Measurements from ENCODE around the gene NKAIN1. TPM values are rescaled to one million over a fixed set of nuclear protein-coding genes. Genes with fewer than 3 reads are reported as not detected.

NKAIN1 gene
- total RNA-seq, 3 donors from 2014 or later (not counting 1 experiment from before 2014, with no cell fraction given), result not detected

DNA sequence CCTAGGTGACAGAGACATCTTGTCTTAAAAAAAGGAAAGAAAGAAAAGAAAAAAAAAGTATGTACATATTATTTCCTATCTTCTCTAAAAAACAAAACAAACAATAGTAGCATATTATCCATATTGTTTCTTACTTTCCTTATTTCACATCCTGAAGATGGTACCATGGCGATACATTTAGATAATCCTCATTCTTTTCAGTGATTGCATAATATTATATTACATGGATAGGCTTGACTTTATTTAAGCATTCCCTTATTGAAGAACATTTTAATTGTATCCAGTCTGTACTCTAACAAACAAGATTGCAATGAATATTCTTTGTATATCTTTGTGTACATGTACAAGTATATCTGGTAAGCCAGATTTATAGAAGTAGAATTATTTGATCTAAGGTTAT lies 91.3 kb downstream of the NKAIN1 start:
- Histone ChIP-seq H3K4me1 (ENCODE audit: control insufficient read depth, insufficient read depth, low read length) (no peaks in the 10 kb centered on the region), H3K9me3 (ENCODE audit: control insufficient read depth, insufficient read depth, low read length) (no peaks in the 10 kb centered on the region), H3K27ac (ENCODE audit: low read length) (no peak overlapping the region), H3K4me3 (ENCODE audit: low read length) (no peak overlapping the region), H3K27me3 (ENCODE audit: control insufficient read depth, insufficient read depth, low read length) (no peaks in the 10 kb centered on the region), H3K36me3 (ENCODE audit: control insufficient read depth, insufficient read depth, low read length) (no peaks in the 10 kb centered on the region)
- no peak for ATAC-seq
- no peaks in the 10 kb centered on the region for H3K9me3 Mint-ChIP-seq
- intact Hi-C loops (cut with micrococcal nuclease), result no loop called here
- H3K27me3 Mint-ChIP-seq (ENCODE audit: low read depth in 2 of 2), result peaks cover 0 to 3% of the 10 kb centered on the region in 2 donors
- no CpG with 5 or more reads among the region's 1 CpG for WGBS (ENCODE audit: insufficient coverage)
- TF ChIP-seq, protein P1, sequence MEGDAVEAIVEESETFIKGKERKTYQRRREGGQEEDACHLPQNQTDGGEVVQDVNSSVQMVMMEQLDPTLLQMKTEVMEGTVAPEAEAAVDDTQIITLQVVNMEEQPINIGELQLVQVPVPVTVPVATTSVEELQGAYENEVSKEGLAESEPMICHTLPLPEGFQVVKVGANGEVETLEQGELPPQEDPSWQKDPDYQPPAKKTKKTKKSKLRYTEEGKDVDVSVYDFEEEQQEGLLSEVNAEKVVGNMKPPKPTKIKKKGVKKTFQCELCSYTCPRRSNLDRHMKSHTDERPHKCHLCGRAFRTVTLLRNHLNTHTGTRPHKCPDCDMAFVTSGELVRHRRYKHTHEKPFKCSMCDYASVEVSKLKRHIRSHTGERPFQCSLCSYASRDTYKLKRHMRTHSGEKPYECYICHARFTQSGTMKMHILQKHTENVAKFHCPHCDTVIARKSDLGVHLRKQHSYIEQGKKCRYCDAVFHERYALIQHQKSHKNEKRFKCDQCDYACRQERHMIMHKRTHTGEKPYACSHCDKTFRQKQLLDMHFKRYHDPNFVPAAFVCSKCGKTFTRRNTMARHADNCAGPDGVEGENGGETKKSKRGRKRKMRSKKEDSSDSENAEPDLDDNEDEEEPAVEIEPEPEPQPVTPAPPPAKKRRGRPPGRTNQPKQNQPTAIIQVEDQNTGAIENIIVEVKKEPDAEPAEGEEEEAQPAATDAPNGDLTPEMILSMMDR (IDR thresholded peaks at IDR 0.05), result no peak
- no peaks in the 10 kb centered on the region for H3K4me1 Mint-ChIP-seq
- no peaks in the 10 kb centered on the region for H3K36me3 Mint-ChIP-seq
- H3K4me3 Mint-ChIP-seq, result no peak overlapping the region
- DNase-seq, result no peak
- H3K27ac Mint-ChIP-seq, result no peak overlapping the region

DNA sequence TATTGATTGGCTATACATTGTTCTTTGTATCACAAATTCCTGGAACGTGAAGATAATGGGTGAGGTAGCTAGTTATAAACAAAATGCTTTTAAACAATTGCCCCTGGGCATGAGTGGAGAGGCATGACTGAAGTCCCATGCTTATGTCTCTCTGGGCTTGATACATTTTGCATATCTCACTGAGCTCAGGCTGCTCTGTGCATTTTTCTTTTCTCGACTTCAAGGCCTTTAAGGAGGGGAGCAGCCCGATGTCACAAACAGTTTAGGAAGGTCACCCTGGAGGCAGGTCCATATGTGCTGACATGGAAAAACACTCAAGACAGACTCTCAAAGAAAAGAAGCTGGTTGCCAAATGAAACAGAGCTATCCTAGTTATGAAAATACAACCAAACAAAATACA lies 94.0 kb downstream of the NKAIN1 start:
- Histone ChIP-seq H3K36me3 (ENCODE audit: control insufficient read depth, insufficient read depth, low read length) (no peaks in the 10 kb centered on the region), H3K27me3 (ENCODE audit: control insufficient read depth, insufficient read depth, low read length) (no peaks in the 10 kb centered on the region), H3K4me1 (ENCODE audit: control insufficient read depth, insufficient read depth, low read length) (no peaks in the 10 kb centered on the region), H3K4me3 (ENCODE audit: low read length) (no peak overlapping the region), H3K9me3 (ENCODE audit: control insufficient read depth, insufficient read depth, low read length) (no peaks in the 10 kb centered on the region), H3K27ac (ENCODE audit: low read length) (no peak overlapping the region)
- Mint-ChIP-seq H3K9me3 (no peaks in the 10 kb centered on the region), H3K4me1 (no peaks in the 10 kb centered on the region), H3K27me3 (ENCODE audit: low read depth in 2 of 2) (peaks cover 0 to 3% of the 10 kb centered on the region in 2 donors), H3K36me3 (no peaks in the 10 kb centered on the region), H3K27ac (no peak overlapping the region), H3K4me3 (no peak overlapping the region)
- ATAC-seq, result no peak
- no peak for DNase-seq
- TF ChIP-seq, protein P1 (IDR thresholded peaks at IDR 0.05), result no peak
- intact Hi-C loops (cut with micrococcal nuclease), result no loop called here
- WGBS (ENCODE audit: insufficient coverage), result 78% methylated on average over 3 of the region's 3 CpGs

DNA sequence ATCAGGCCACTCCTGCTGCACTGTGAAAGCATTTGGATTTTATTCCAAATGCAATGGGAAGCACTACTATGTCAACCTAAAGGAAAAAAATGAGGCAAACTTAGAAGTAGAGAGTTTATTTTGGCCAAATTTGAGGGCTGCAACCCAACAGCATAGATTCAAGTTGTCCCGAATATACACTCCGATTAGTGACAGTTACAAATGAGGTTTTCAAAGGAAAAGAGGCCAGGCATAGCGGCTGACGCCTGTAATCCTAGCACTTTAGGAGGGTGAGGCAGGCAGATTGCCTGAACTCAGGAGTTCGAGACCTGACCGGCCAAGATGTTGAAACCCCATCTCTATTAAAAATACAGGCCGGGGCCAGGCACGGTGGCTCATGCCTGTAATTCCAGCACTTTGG lies 95.2 kb downstream of the NKAIN1 start:
- Mint-ChIP-seq H3K27me3 (ENCODE audit: low read depth in 2 of 2) (peaks cover 0 to 3% of the 10 kb centered on the region in 2 donors), H3K36me3 (no peaks in the 10 kb centered on the region), H3K4me3 (no peak overlapping the region), H3K4me1 (no peaks in the 10 kb centered on the region), H3K9me3 (no peaks in the 10 kb centered on the region), H3K27ac (no peak overlapping the region)
- intact Hi-C loops (cut with micrococcal nuclease), result no loop called here
- TF ChIP-seq, protein P1 (IDR thresholded peaks at IDR 0.05), result no peak
- Histone ChIP-seq H3K36me3 (ENCODE audit: control insufficient read depth, insufficient read depth, low read length) (no peaks in the 10 kb centered on the region), H3K27ac (ENCODE audit: low read length) (no peak overlapping the region), H3K9me3 (ENCODE audit: control insufficient read depth, insufficient read depth, low read length) (no peaks in the 10 kb centered on the region), H3K27me3 (ENCODE audit: control insufficient read depth, insufficient read depth, low read length) (no peaks in the 10 kb centered on the region), H3K4me1 (ENCODE audit: control insufficient read depth, insufficient read depth, low read length) (no peaks in the 10 kb centered on the region), H3K4me3 (ENCODE audit: low read length) (no peak overlapping the region)
- ATAC-seq (no peak), DNase-seq (no peak)
- WGBS (ENCODE audit: insufficient coverage), result 91% methylated on average over 6 of the region's 8 CpGs

DNA sequence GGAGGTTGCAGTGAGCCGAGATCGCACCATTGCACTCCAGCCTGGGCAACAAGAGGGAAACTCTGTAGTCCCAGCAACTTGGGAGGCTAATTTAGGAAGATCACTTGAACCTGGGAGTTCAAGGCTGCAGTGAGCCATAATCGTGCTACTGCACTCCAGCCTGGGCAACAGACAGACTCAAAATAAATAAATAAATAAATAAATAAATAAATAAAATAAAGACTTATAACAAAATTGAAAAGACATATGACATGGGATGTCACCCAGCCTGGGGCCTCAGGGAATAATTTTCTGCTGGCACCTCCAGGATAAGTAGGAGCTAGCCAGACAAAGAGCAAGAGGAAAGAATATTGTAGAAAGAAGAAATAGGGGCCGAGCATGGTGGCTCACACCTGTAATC lies 96.2 kb downstream of the NKAIN1 start:
- Mint-ChIP-seq H3K27me3 (ENCODE audit: low read depth in 2 of 2) (peaks cover 0 to 3% of the 10 kb centered on the region in 2 donors), H3K36me3 (no peaks in the 10 kb centered on the region)

More for the DNA sequence above, 96.2 kb downstream of the NKAIN1 start:
- no peak for ATAC-seq
- H3K4me1 Mint-ChIP-seq, result no peaks in the 10 kb centered on the region
- Histone ChIP-seq H3K4me3 (ENCODE audit: low read length) (no peak overlapping the region), H3K27ac (ENCODE audit: low read length) (no peak overlapping the region), H3K9me3 (ENCODE audit: control insufficient read depth, insufficient read depth, low read length) (no peaks in the 10 kb centered on the region), H3K36me3 (ENCODE audit: control insufficient read depth, insufficient read depth, low read length) (no peaks in the 10 kb centered on the region), H3K4me1 (ENCODE audit: control insufficient read depth, insufficient read depth, low read length) (no peaks in the 10 kb centered on the region), H3K27me3 (ENCODE audit: control insufficient read depth, insufficient read depth, low read length) (no peaks in the 10 kb centered on the region)
- WGBS (ENCODE audit: insufficient coverage), result 91% methylated on average over 3 of the region's 4 CpGs
- TF ChIP-seq, protein P1 (IDR thresholded peaks at IDR 0.05), result no peak
- H3K9me3 Mint-ChIP-seq, result no peaks in the 10 kb centered on the region
- intact Hi-C loops (cut with micrococcal nuclease), result no loop called here
- H3K27ac Mint-ChIP-seq, result no peak overlapping the region
- no peak for DNase-seq
- H3K4me3 Mint-ChIP-seq, result no peak overlapping the region
